HepG2 (cell line): Measurements from ENCODE around the gene C4orf36. TPM values are rescaled to one million over a fixed set of nuclear protein-coding genes. Genes with fewer than 3 reads are reported as not detected.

Experiments used
- ATAC-seq: fragments of 200-7000 bp; cut with Tn5 transposase; 3 replicates; pipeline ENCODE4 v1.9.1; 2020; ENCODE audit warnings: mild to moderate bottlenecking, moderate library complexity
- BruUV-seq: library from RNA; stranded (reverse); fragments of 400-500 nt; replicated peaks from 2 replicates; lab custom pipeline; 2021; lab: Mats Ljungman, UMichigan
- CTCF ChIA-PET: fragments of 300-600 bp; formaldehyde crosslinking; extraction: SDS; loops from one replicate; lab custom pipeline; 2021; ENCODE audit warnings: low total read pairs, inconsistent platforms, low intra/inter-chr PET ratio; lab: Yijun Ruan, JAX
- POLR2A ChIA-PET: fragments of 350-600 bp; sonication (Branson Sonifier 250); formaldehyde crosslinking; loops from one replicate; lab custom pipeline; 2020; ENCODE audit warnings: antibody characterized with exemption, inconsistent platforms; lab: Yijun Ruan, JAX
- DNase-seq: peaks from one replicate; pipeline ENCODE4 v3.0.0-alpha.2; 2015; ENCODE audit warnings: low spot score
- FAIRE-seq: peaks from 3 replicates; lab custom pipeline; 2011; peaks lifted over from hg19 to GRCh38; lab: Jason Lieb, UNC
- H2AFZ ChIP-seq: one replicate; pipeline ENCODE4 v1.6.1; 2011; ENCODE audit warnings: low read length, inconsistent platforms
- H3K27ac ChIP-seq: fragments of 300-600 bp; 3 replicates; pipeline ENCODE4 v1.8.0; 2011; ENCODE audit warnings: mixed run types, mild to moderate bottlenecking, mixed read lengths, low read length, inconsistent platforms; ENCODE audit not compliant: insufficient read depth; ENCODE audit errors: extremely low read length
- H3K27me3 ChIP-seq, 2 experiments: fragments of 200-600 bp in 1 of 2; 2 replicates in 1 of 2; 3 replicates in 1 of 2; pipeline versions ENCODE4 v1.6.0 to v1.8.0; 2011; ENCODE audit warnings: low read length in 2 of 2, mild to moderate bottlenecking in 2 of 2, moderate library complexity in 2 of 2, inconsistent platforms in 1 of 2; ENCODE audit not compliant: insufficient read depth in 2 of 2, control insufficient read depth in 1 of 2
- H3K36me3 ChIP-seq, 2 experiments: fragments of 200-600 bp in 1 of 2; replicated peaks in 1 of 2; 2 replicates in 1 of 2; 3 replicates in 1 of 2; pipeline versions ENCODE4 v1.5.1 to v1.8.0; 2011; ENCODE audit warnings: low read length in 2 of 2, inconsistent platforms in 1 of 2; ENCODE audit not compliant: insufficient read depth in 2 of 2, control insufficient read depth in 1 of 2
- H3K4me1 ChIP-seq: 2 replicates; pipeline ENCODE4 v1.5.1; 2012; ENCODE audit warnings: low read length, inconsistent platforms; ENCODE audit not compliant: insufficient read depth
- H3K4me2 ChIP-seq: 2 replicates; pipeline ENCODE4 v1.6.0; 2011; ENCODE audit warnings: low read depth, low read length, inconsistent platforms
- H3K4me3 ChIP-seq, 3 experiments: fragments of 200-600 bp in 1 of 3; sonication (generic), shearing (Covaris generic) in 1 of 3; replicated peaks in 1 of 3; 2 replicates each; pipeline ENCODE4 v1.5.1; 2011 to 2016; ENCODE audit warnings: low read length in 3 of 3, inconsistent platforms in 2 of 3, low read depth in 2 of 3, mild to moderate bottlenecking in 2 of 3, control low read depth in 1 of 3, mixed read lengths in 1 of 3; ENCODE audit not compliant: insufficient read depth in 1 of 3
- H3K79me2 ChIP-seq: one replicate; pipeline ENCODE4 v1.6.1; 2011; ENCODE audit warnings: low read length, inconsistent platforms; ENCODE audit not compliant: insufficient read depth
- H3K9ac ChIP-seq: 2 replicates; pipeline ENCODE4 v1.6.0; 2011; ENCODE audit warnings: mild to moderate bottlenecking, low read depth, low read length, inconsistent platforms; ENCODE audit not compliant: insufficient read depth
- H3K9me3 ChIP-seq: 2 replicates; pipeline ENCODE4 v1.5.1; 2012; ENCODE audit warnings: mild to moderate bottlenecking, low read length
- H4K20me1 ChIP-seq: 2 replicates; pipeline ENCODE4 v1.6.0; 2011; ENCODE audit warnings: inconsistent platforms, mild to moderate bottlenecking, low read length, moderate library complexity; ENCODE audit not compliant: insufficient read depth
- CCAR2 ChIP-seq: fragments of 200-400 bp; formaldehyde crosslinking; optimal IDR thresholded peaks from 2 replicates; pipeline ENCODE3; 2018; ENCODE audit warnings: low read depth, mild to moderate bottlenecking, low read length, moderate library complexity
- KMT2B ChIP-seq: IDR thresholded peaks from 2 replicates; pipeline ENCODE4 v1.6.1; 2016; ENCODE audit warnings: missing genetic modification reagents, missing compliant biosample characterization
- TBP ChIP-seq: sonication (generic); formaldehyde crosslinking; IDR thresholded peaks from 2 replicates; pipeline ENCODE4 v1.5.0; 2020; ENCODE audit warnings: missing genetic modification reagents
- TCF7 ChIP-seq: sonication (generic); IDR thresholded peaks from 2 replicates; pipeline ENCODE4 v1.6.1; 2016; ENCODE audit warnings: antibody characterized with exemption, low read depth
- ZNF468 ChIP-seq: sonication (generic); formaldehyde crosslinking; IDR thresholded peaks from 2 replicates; pipeline ENCODE4 v1.8.0; 2022; ENCODE audit warnings: mild to moderate bottlenecking, moderate library complexity, missing genetic modification reagents
- ZNF75D ChIP-seq: sonication (generic); formaldehyde crosslinking; IDR thresholded peaks from 2 replicates; pipeline ENCODE4 v1.8.1; 2023; ENCODE audit warnings: missing genetic modification reagents, mild to moderate bottlenecking, borderline replicate concordance
- WGBS: methylation state at CpG from one replicate; pipeline ENCODE4 v1.1.6; 2017; ENCODE audit warnings: low lambda C conversion rate; 5-methylcytosine and 5-hydroxymethylcytosine counted together
- in situ Hi-C: cut with HindIII; loops from 2 replicates; pipeline ENCODE4 v1.10.0; 2017; ENCODE audit warnings: low pct_unique_long_range_greater_than_20kb; ENCODE audit not compliant: extremely low pct_ligation_motif_present
- intact Hi-C: fragments of 100-400 bp; cut with micrococcal nuclease; formaldehyde crosslinking; loops from one replicate; pipeline ENCODE4 v1.10.0; 2022; ENCODE audit not compliant: unreplicated experiment
- polyA plus RNA-seq, 8 experiments: library from polyadenylated mRNA; depleted of rRNA in 3 of 8; stranded (reverse) in 7 of 8; unstranded in 1 of 8; fragments of >200 nt; fragmentation: Illumina TruSeq in 4 of 8; extraction: Trizol in 4 of 8; gene quantifications; 2 replicates each; pipeline versions ENCODE4 v1.2.1 to v1.2.3, GENCODE V29; 2011 to 2016; ENCODE audit warnings: low read depth in 4 of 8, missing spikeins in 1 of 8, mixed read lengths in 1 of 8; ENCODE audit not compliant: insufficient read depth in 1 of 8
- total RNA-seq, 5 experiments: library from RNA; depleted of rRNA; stranded (reverse); fragments of >200 nt; fragmentation: Illumina TruSeq; extraction: Trizol; gene quantifications; 2 replicates each; pipeline ENCODE4 v1.2.3, GENCODE V29; 2016; ENCODE audit warnings: low read depth in 1 of 5
- TF ChIP-seq, protein P1 (sequence below): sonication (generic); formaldehyde crosslinking; IDR thresholded peaks from 2 replicates; pipeline ENCODE4 v1.8.0; 2022; ENCODE audit warnings: mild to moderate bottlenecking, missing genetic modification reagents, moderate library complexity
- TF ChIP-seq, protein P2 (sequence below): sonication (generic); formaldehyde crosslinking; IDR thresholded peaks from 2 replicates; pipeline ENCODE4 v1.4.0; 2020; ENCODE audit warnings: mild to moderate bottlenecking, missing genetic modification reagents
- TF ChIP-seq, protein P3 (sequence below): sonication (generic); formaldehyde crosslinking; IDR thresholded peaks from 2 replicates; pipeline ENCODE4 v1.4.0; 2020; ENCODE audit warnings: missing genetic modification reagents
- TF ChIP-seq, protein P4 (sequence below): sonication (generic); formaldehyde crosslinking; IDR thresholded peaks from 2 replicates; pipeline ENCODE4 v1.4.0; 2020; ENCODE audit warnings: mild to moderate bottlenecking, low read depth, missing genetic modification reagents

C4orf36 gene
- total and polyA plus RNA-seq, 2 of the 13 experiments (the other 11 are each of a cell fraction or from before 2014, with no cell fraction given) = 0.63 TPM; not detected in 1

- ChIA-PET CTCF (interaction anchor here (0.8 to 2.1 kb wide), 4 partner anchors 105 to 400 kb away, joined by 3 to 25 read pairs (median 12); no protein-coding TSS in a partner anchor), POLR2A (no interaction called here)
- in situ Hi-C loops (loop anchor here (5.0 to 10.0 kb wide), 2 partner anchors 339 to 399 kb away; no protein-coding TSS in a partner anchor), intact Hi-C loops (loop anchor here (1.0 to 2.0 kb wide), 3 partner anchors 105 to 400 kb away; no protein-coding TSS in a partner anchor)
- no TSS peak for BruUV-seq
- FAIRE-seq = peak; percentile 88
- ATAC-seq = peak; percentile 39
- H3K27ac ChIP-seq = no peak overlapping the region
- no peaks in the 10 kb centered on the region for H3K27me3 ChIP-seq
- H3K9me3 ChIP-seq = no peaks in the 10 kb centered on the region
- no peaks in the 10 kb centered on the region for H3K79me2 ChIP-seq
- peak; percentile 71 for DNase-seq
- 79% methylated on average over 6 of the region's 6 CpGs for WGBS
- no peaks in the 10 kb centered on the region for H3K36me3 ChIP-seq
- no peak overlapping the region for H2AFZ ChIP-seq
- H3K4me1 ChIP-seq = peaks cover 12% of the 10 kb centered on the region; the same call in 1 of the 2 replicates
- no peak overlapping the region for H3K9ac ChIP-seq
- no peaks in the 10 kb centered on the region for H4K20me1 ChIP-seq
- H3K4me2 ChIP-seq = no peak overlapping the region
- H3K4me3 ChIP-seq = no peak overlapping the region
- TF ChIP-seq KMT2B (CRISPR knock-in tag) (no peak), ZNF468 (CRISPR knock-in tag) (no peak), TBP (CRISPR knock-in tag) (no peak), ZNF75D (CRISPR knock-in tag) (no peak), CCAR2 (no peak), TCF7 (no peak)
- TF ChIP-seq, protein P1, sequence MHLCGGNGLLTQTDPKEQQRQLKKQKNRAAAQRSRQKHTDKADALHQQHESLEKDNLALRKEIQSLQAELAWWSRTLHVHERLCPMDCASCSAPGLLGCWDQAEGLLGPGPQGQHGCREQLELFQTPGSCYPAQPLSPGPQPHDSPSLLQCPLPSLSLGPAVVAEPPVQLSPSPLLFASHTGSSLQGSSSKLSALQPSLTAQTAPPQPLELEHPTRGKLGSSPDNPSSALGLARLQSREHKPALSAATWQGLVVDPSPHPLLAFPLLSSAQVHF = no peak
- TF ChIP-seq, protein P2, sequence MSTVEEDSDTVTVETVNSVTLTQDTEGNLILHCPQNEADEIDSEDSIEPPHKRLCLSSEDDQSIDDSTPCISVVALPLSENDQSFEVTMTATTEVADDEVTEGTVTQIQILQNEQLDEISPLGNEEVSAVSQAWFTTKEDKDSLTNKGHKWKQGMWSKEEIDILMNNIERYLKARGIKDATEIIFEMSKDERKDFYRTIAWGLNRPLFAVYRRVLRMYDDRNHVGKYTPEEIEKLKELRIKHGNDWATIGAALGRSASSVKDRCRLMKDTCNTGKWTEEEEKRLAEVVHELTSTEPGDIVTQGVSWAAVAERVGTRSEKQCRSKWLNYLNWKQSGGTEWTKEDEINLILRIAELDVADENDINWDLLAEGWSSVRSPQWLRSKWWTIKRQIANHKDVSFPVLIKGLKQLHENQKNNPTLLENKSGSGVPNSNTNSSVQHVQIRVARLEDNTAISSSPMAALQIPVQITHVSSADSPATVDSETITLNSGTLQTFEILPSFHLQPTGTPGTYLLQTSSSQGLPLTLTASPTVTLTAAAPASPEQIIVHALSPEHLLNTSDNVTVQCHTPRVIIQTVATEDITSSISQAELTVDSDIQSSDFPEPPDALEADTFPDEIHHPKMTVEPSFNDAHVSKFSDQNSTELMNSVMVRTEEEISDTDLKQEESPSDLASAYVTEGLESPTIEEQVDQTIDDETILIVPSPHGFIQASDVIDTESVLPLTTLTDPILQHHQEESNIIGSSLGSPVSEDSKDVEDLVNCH (CRISPR knock-in tag) = no peak
- TF ChIP-seq, protein P3, sequence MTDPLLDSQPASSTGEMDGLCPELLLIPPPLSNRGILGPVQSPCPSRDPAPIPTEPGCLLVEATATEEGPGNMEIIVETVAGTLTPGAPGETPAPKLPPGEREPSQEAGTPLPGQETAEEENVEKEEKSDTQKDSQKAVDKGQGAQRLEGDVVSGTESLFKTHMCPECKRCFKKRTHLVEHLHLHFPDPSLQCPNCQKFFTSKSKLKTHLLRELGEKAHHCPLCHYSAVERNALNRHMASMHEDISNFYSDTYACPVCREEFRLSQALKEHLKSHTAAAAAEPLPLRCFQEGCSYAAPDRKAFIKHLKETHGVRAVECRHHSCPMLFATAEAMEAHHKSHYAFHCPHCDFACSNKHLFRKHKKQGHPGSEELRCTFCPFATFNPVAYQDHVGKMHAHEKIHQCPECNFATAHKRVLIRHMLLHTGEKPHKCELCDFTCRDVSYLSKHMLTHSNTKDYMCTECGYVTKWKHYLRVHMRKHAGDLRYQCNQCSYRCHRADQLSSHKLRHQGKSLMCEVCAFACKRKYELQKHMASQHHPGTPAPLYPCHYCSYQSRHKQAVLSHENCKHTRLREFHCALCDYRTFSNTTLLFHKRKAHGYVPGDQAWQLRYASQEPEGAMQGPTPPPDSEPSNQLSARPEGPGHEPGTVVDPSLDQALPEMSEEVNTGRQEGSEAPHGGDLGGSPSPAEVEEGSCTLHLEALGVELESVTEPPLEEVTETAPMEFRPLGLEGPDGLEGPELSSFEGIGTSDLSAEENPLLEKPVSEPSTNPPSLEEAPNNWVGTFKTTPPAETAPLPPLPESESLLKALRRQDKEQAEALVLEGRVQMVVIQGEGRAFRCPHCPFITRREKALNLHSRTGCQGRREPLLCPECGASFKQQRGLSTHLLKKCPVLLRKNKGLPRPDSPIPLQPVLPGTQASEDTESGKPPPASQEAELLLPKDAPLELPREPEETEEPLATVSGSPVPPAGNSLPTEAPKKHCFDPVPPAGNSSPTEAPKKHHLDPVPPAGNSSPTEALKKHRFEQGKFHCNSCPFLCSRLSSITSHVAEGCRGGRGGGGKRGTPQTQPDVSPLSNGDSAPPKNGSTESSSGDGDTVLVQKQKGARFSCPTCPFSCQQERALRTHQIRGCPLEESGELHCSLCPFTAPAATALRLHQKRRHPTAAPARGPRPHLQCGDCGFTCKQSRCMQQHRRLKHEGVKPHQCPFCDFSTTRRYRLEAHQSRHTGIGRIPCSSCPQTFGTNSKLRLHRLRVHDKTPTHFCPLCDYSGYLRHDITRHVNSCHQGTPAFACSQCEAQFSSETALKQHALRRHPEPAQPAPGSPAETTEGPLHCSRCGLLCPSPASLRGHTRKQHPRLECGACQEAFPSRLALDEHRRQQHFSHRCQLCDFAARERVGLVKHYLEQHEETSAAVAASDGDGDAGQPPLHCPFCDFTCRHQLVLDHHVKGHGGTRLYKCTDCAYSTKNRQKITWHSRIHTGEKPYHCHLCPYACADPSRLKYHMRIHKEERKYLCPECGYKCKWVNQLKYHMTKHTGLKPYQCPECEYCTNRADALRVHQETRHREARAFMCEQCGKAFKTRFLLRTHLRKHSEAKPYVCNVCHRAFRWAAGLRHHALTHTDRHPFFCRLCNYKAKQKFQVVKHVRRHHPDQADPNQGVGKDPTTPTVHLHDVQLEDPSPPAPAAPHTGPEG (CRISPR knock-in tag) = no peak
- TF ChIP-seq, protein P4, sequence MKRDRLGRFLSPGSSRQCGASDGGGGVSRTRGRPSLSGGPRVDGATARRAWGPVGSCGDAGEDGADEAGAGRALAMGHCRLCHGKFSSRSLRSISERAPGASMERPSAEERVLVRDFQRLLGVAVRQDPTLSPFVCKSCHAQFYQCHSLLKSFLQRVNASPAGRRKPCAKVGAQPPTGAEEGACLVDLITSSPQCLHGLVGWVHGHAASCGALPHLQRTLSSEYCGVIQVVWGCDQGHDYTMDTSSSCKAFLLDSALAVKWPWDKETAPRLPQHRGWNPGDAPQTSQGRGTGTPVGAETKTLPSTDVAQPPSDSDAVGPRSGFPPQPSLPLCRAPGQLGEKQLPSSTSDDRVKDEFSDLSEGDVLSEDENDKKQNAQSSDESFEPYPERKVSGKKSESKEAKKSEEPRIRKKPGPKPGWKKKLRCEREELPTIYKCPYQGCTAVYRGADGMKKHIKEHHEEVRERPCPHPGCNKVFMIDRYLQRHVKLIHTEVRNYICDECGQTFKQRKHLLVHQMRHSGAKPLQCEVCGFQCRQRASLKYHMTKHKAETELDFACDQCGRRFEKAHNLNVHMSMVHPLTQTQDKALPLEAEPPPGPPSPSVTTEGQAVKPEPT (CRISPR knock-in tag) = no peak
Measured at GRCh38 chr4:86895692-86896488, 3.7 kb upstream of the C4orf36 start.
